Middle frontal gyrus (tissue), 1 donor: ENCODE measurements around the gene MUSTN1.

ENCODE experiments used
- DNase-seq: peaks from one replicate; pipeline ENCODE4 v3.0.0-alpha.2; 2015; ENCODE audit warnings: low spot score; ENCODE audit errors: extremely low spot score

The MUSTN1 gene

DNA sequence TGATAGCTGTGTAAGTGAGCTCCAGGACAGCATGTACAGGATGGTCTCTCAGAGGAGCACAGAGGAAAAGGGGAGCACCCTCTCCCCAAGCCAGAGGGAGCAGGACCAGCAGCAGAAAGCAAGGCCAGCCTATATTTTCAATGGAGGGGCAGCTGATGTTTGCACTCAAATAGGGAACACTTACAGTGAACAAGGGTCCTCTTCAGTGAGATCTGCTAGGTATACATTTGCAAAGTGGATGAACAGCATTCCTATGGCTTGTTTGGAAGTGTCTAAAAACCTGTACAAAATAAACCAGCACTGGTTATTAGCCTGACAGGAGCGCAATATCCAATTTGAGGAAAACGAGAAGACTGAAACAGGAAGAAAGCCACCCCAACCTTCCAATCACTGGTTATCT is 17.6 kb upstream of the MUSTN1 start:
- DNase-seq: no peak

DNA sequence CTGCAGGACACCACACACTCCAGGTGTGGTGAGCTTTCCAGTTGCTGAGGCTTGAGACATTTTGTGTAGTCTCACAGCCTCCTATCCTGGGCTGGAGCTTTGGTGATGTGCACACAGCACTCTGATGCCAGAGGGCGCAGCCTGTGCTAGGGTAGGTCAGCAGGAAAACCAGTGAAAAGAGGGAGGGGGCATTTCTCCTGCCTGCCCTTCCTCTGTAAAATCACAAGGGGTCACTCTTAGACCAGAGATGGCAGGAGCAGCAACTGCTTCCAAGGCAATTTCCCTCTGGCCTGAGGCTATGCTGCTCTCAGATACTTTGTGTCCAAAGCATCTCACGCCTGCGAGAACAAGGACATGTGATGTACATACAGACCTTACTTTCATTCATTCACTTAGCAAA is 16.5 kb upstream of the MUSTN1 start:
- DNase-seq: no peak

DNA sequence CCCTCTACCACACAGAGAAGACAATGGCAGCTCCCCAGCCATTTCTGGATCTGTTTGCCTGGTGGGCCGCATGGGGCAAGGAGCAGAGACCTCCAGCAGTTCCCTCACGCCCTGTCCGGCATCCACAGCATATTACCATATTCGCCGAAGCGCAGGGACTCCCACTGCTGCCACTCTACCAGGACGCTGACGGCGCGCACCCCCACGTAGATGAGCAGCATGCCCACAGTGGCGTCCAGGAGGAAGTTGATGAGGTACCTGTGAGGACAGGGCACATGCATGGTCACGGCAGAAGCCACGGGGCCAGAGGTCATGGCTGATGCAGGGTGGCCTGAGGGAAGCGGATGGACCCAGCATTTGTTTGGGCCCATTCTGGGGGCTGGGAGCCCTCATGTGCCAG is 14.8 kb upstream of the MUSTN1 start:
- DNase-seq: no peak

DNA sequence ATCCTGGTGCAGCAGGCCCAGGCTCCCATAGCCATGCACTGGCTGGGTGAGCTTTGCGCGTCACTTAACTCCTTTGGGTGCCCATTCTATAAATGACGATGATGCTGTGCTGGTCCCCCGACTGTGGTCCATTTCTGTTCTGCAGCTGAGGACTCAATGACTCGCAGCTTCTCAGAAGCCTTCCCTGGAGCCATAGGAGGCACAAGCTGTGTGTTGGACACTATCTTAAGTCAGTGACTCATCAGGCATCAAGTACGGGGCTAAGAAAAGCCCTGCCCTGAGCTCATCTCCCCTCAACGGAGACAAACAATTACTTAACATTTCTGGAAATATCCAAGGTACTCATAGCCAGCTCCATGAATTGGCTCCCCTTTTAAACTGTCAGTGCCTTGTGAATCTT is 13.8 kb upstream of the MUSTN1 start:
- DNase-seq: no peak

DNA sequence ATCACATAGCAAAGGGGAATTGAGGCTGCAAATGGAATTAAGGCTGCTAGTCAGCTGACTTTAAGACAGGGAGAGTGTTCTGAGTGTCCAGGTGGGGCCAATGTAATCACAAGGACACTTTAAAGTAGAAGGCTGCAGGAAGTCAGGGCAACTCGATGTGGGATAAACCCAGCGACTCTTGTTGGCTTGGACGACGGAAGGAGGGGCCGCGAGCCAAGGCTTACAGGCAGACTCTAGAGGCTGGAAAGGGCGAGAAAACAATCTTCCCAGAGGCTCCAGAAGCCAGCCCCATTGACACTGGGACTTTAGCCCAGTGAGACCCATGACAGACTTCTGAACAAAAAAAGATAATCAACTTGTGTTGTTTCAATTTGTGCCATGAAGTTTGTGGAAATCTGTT is 12.9 kb upstream of the MUSTN1 start:
- DNase-seq: no peak

DNA sequence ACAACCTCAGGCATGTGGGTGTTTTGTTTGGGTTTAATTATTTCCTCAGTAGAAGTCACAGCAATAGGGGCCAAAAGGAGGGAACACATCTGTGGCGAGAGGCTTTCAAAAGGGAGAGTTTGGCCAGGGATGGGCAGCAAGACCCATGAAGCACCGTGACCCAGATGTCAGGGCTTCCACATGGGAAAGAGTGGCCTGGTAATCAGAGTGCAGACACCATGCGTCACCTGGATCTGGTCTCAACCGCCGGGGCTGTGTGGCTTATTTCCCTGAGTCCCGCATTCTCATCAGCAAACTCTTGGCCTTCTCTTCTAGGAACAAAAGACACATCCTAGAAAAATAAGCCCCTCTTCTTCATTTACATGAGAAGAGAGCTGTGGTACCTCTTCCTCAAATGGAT is 12.4 kb upstream of the MUSTN1 start:
- DNase-seq: no peak

DNA sequence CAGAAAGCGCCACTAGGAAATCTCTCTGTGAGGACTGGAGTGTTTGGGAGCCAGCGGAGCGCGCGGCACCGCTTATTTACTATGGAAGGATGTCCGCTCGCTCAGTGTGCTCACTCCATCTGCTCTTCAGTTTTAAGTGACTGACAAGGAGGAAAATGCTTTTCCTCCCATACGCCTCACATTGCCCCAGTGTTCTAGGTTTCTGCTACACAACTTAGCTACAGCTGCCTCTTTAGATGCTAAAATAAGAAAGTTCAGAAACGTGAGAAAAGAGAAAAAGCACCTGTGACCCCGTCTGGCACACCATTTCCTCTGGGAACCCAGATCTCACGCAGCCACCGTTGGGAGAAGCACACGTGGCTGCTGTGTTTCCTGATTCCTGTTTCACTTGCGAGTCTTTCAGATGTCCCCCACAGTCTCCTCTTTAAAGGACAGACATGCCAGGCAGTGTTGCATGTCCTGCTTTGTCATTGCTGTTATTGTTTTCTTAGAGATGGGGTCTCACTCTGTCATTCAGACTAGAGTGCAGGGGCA is 11.7 kb upstream of the MUSTN1 start:
- no peak for DNase-seq

DNA sequence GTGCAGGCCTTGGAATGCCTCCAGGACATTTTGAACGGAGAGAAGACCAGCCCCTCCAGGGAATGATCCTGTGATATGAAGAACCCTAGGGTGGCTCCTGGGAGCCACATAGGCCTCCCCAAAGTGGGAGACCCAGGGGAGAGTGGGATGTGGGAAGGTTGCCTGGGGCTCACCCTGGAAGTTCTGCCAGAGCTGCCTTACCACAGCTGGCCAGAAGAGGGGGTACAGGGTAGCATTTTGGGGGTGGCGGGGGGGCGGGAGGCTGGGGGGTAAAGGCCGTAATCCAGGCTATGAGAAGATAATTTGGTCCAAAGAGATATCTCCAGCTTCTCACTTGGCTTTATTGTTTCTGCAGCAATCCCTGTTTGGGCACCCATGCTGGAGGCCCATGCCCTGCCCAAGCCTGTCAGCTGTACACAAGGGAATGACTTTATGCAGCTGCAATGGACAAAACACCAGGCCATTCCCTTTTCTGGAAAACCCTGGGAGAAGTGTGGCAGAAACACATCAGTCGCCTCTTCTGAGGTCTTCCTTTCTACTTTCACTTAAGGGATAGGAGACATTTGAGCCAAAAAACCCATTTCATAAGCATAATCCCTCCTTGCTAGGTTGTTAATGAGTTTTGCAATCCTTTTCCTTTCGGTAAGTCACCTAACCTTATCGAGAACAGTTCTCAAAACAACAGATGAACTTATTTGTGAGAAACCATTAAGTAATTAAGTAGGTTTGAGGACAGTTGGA is 11.0 kb upstream of the MUSTN1 start:
- no peak for DNase-seq

DNA sequence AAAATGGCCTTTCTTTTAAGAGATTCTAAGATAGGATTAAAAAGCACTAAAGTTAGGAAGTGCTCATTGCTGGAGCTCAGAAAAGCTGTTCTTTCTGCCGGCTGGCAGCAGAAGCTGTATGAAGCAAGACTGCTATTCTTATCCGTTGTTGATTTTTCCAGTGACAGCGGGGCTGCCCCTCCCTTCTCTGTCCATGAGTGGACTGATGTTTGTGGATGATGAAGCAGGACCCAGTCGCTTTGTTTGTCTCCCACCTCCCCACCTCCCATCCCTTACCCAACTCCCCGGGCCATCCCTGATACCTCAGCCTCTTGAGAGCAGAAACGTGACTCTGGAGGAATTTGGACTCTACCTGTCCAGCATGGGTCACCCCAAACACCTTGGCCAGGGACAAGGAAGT is 10.3 kb upstream of the MUSTN1 start:
- peak; percentile 14 for DNase-seq

DNA sequence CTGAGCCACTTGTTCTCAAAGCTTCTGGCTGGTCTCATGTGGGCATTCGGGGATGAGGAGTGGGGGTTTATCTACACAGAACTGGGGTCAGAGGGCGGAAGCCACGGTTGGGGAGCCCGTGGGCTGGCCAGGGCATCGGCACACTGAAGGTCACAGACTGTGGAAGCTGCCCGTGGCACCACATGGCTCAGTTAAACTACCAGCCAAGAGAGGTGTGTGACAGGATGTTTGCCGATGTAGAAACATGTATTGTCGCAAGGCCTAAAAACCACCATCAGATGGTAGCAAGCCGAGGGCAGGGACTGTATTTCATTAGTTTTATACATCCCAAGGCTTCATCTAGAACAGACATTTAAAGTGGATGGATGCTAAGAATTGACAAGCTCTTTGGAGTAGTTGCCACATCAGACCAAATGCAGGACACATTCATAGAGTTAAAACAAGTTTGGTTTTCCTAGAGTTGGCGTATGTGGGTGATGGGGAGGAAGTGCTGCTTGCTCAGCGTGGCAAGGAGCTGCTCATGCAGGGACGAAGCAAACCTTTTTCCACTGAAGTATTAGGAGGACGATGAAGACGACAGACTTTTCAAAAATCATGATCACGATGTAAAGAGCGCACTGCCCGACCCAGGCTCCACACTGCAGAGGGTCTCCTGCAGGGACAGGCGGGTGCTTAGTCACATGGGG is 9.6 kb upstream of the MUSTN1 start:
- DNase-seq: no peak

DNA sequence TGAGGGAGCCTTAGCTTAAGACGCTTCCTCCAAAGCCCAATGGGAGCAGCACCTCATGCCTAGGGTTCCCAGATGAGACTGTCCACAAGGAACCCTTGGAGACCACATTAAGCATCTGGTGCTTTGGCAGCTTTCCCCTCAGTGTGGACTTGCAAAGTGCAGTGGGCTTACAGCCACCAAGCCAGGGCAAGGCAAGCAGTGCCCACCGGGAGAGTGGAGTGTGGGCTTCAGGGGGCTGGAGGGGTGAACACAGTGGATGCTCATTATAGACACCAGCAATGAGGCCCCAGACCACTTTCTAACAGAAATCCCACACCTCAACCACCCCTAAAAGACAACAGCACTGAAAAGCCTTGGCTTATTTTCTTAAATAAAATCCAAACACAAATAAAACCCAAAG is 9.1 kb upstream of the MUSTN1 start:
- no peak for DNase-seq

DNA sequence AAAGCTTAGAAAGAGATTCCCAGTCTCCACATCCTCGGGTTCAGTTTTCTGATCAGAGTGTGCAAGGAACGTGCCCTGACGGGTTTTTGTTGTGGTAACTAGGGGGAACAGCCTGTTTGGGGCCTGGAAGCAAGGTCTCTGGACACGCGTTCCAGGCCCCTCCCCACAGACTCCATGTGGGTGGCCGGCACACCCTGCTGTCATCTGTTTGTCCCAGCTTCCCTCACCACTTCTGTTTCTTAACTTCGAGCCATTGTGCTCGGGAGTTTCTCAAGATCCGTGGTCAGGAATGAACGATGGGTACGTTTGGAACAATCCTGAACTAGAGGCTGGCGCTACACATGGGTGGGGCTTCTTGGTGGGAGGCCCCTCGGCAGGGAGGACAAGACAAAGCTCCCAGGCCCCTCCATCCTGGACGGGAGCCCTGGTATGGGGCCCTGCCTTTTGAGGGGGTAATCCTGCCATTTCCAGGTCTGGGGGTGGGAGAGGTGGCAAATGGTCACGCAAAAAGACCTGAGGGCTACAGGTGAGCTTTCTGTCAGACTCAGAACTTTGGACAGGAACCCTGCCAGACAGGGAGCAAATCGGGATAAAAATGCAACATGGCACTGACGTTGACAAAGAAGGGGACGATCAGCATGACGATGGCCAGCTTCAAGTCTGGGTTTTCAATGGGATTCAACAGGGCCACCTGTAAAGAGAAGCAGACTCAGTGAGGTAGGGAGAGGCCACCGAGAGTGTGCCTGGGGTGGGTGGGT is 8.5 kb upstream of the MUSTN1 start:
- no peak for DNase-seq

DNA sequence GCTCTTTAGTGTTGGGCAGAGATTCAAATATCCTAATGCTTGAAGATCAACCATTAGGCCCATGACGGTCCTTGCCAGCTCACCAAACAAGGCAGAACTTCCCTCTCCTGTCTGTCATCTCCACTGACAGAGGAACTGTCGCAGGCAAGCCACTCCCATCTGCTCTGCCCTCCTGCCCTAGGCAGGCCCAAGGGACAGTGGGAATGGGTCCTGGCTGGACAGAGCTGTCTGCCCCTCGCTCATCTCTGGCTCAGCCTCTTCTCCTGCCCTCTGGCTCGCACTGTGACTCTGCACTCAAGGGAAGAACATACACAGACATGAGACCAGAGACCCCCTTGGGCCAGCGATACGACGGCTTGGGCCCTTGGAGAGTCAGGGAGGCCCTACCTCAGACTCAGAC is 7.6 kb upstream of the MUSTN1 start:
- no peak for DNase-seq

DNA sequence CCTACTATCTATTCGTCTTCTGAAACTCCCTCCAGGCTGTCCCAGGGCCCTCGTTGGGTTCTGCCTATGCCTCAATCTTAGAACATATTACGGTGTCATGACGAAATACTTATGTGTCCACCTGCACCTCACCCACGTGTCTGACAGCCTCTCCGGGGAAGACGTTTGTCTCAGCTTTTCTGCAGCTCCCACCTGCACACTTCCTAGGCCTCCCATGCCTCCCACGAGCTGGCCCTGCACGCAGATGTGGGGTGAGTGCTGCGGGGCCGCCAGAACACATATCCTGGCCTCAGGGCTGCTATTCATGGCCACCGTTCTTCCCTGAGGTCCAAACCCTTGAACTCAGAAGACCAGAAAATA is 7.1 kb upstream of the MUSTN1 start:
- DNase-seq: no peak

DNA sequence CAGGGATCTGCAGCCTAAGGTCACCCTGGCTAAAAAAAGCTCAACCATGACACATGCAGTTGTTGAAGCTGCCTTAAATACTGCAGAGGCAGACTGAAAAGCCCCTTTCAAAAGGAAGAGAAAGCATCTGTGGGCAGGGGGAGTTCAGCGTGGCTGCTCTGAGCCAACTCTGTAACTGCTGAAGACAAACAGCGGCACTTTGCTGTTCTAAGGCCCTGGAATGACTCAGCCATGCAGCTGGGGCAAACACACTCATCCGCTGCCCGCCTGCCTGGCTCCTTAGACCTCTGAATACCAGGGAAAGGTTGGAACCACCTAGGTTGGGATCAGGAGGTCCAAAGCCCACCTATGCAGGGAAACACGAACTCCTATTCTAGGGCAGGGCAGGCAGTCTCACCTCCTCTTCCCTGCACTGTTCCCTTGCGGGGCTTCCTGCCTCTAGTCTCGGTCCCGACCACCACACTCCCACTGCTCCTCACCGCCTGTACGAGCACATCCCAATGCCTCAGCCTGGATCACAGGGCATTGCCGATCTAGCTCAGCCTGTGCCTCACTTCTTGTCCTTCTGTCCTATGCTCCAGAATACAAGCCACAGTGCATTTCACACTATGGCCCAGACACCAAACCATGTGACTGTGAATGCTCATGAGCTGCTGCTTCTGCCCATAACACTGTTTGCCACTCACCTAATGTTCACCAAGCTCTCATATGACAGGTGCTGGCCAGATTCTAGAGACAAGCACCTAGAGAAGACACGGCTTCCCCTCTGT is 6.6 kb upstream of the MUSTN1 start:
- DNase-seq: no peak

DNA sequence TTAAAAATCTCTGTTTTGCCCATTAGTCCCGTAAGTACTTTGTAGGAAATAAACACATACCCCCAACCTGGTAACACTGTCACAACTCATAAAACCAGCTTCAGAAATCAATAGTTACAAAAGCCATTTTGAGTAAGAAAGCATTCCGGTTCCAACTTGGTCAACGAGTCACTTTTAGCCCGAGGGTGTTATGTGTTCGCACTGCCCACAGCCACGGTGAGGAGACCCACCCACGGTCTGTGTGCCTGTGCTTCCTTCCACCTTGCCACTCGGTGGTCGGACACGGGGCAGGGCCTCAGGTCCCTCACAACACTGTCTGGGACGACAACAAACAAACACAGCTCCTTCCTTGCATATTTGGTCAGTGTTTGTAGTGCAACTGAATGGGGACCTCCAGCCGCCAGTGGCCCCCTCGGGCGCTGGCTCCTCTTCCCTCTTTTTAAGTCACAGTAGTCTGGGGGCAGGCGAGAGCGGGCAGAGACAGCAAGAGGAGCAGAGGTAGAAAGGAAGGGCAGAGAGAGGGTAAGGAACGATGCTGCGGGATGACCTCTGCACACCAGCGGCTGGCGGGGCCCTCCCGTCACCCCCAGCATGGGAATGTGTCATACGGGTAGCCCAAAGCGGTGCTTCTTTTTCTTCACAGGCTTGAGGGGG is 5.2 kb upstream of the MUSTN1 start:
- DNase-seq: no peak

DNA sequence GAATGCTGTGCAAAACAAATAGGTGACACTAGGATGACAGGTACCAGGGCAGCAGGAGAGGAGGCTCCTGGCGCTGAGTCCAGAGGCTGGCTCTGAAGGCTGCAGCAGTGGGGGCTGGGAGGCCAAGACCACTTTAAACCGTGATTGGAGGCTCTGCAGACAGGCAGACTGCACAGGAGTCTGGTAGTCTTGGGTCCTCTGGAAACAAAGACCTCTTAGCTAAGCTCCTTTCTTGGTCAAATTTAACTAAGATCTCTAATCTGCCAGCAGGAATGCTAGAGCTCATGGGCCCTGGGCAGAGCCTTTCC is 4.4 kb upstream of the MUSTN1 start:
- DNase-seq: no peak

DNA sequence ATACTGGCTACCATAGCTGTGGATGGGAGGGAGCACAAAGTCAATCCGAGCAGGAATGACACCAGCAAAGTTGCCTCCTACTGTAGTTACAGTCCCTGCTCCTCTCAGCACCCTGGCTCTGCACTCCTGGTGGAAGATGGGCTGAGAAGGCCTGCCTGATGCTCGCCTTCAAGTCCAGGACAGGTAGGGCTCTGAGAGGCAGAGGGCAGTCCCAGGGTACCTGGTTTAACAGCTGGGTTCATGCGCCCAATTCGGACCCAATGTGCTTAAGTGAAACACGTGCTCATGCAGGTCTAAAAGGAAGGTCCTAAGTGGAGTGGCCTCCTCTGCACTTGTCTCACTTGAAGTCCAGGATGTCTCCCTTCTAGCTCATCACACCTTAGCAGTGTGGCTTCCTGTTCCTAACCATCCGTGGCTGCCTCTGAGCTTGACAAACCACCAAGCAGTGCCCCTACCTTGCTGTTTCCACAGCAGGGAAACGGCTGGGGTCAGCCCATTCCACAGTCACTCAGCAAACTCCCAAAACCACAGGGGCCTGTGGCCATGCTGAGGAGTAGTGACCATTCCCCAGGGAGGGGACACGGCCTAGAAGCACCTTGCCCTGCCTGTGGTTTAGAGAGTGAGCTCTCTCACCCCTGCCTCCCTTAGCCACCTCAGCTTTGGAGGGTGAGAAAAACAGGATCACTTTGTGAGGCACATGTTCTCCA is 3.9 kb upstream of the MUSTN1 start:
- DNase-seq: no peak

DNA sequence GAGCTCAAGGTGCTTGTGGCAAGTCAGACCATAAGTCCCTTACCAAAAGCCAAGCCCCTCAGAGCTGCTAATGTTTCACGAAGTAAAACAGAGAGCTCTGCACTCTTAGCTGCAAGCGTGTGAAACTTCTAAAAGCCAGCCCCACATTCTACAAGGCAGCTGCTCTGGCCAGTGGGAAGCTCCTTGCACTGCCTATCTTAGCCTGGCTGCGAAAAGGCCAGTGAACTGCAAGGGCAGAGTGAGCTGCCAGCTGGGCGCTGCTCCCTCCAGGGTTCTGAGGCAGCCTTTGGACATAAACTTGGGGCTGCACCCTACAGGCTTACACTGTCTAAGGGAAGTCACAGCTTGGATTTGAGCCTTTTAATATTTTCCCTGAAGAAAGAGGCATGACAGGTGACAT is 2.2 kb upstream of the MUSTN1 start:
- DNase-seq: no peak

DNA sequence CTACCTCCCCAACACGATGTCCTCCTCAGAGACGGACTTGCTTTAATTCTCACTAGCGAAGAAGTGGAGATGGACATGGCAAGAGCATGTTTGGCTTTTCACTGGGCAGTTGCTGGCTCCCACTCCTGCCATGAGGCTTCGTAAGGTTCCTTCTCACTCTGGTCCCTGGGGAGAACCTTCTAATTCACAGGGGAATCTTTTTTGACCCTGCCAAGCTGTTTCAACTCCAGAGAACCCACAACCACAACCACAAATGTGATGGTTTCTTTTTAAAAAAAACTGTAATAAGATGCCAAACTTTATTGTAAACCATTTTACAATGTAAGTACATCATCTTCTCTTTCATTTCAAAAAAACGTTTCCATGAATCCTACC is 1.6 kb upstream of the MUSTN1 start:
- DNase-seq: no peak
